Keratinocyte (primary cell): Measurements from ENCODE around the gene SP4. TPM values are rescaled to one million over a fixed set of nuclear protein-coding genes. Genes with fewer than 3 reads are reported as not detected.

Experiments
- DNase-seq: peaks from one replicate; pipeline ENCODE4 v3.0.0-alpha.2; 2011; ENCODE audit warnings: low read depth, missing footprints, low spot score
- FAIRE-seq: peaks from 2 replicates; lab custom pipeline; 2011; peaks lifted over from hg19 to GRCh38; lab: Jason Lieb, UNC
- H2AFZ ChIP-seq: 2 replicates; pipeline ENCODE4 v1.6.0; 2012; ENCODE audit warnings: low read length, control low read depth, inconsistent platforms; ENCODE audit not compliant: control insufficient read depth
- H3K27ac ChIP-seq: 2 replicates; pipeline ENCODE4 v1.5.1; 2011; ENCODE audit warnings: low read length; ENCODE audit not compliant: control insufficient read depth, insufficient read depth
- H3K27me3 ChIP-seq: 3 replicates; pipeline ENCODE4 v1.6.0; 2011; ENCODE audit warnings: low read length; ENCODE audit not compliant: control insufficient read depth, insufficient read depth; ENCODE audit errors: extremely low read depth
- H3K36me3 ChIP-seq, 2 experiments: 2 replicates in 1 of 2; 3 replicates in 1 of 2; pipeline ENCODE4 v1.5.1; 2011; ENCODE audit warnings: low read length in 2 of 2, mild to moderate bottlenecking in 1 of 2; ENCODE audit not compliant: control insufficient read depth in 2 of 2, insufficient read depth in 2 of 2; ENCODE audit errors: extremely low read depth in 1 of 2
- H3K4me1 ChIP-seq: 3 replicates; pipeline ENCODE4 v1.5.1; 2011; ENCODE audit warnings: low read length; ENCODE audit not compliant: control insufficient read depth, insufficient read depth; ENCODE audit errors: extremely low read depth
- H3K4me2 ChIP-seq: 3 replicates; pipeline ENCODE4 v1.6.0; 2011; ENCODE audit warnings: low read depth, low read length; ENCODE audit not compliant: control insufficient read depth, insufficient read depth; ENCODE audit errors: extremely low read depth
- H3K4me3 ChIP-seq, 3 experiments: fragments of 200-600 bp in 1 of 3; sonication (generic) in 1 of 3; 2 replicates in 2 of 3; 3 replicates in 1 of 3; pipeline ENCODE4 v1.5.1; 2011 to 2016; ENCODE audit warnings: low read length in 3 of 3, mild to moderate bottlenecking in 3 of 3, control low read depth in 2 of 3, inconsistent platforms in 1 of 3, low read depth in 1 of 3, mixed read lengths in 1 of 3, mixed run types in 1 of 3, moderate library complexity in 1 of 3; ENCODE audit not compliant: control insufficient read depth in 2 of 3, insufficient read depth in 2 of 3; ENCODE audit errors: extremely low read depth in 1 of 3
- H3K79me2 ChIP-seq: 2 replicates; pipeline ENCODE4 v1.6.0; 2012; ENCODE audit warnings: low read length; ENCODE audit not compliant: control insufficient read depth, insufficient read depth
- H3K9ac ChIP-seq: 3 replicates; pipeline ENCODE4 v1.6.0; 2011; ENCODE audit warnings: low read length; ENCODE audit not compliant: control insufficient read depth, insufficient read depth; ENCODE audit errors: extremely low read depth
- H3K9me1 ChIP-seq: 3 replicates; pipeline ENCODE4 v1.6.0; 2011; ENCODE audit warnings: low read length; ENCODE audit not compliant: control insufficient read depth, insufficient read depth; ENCODE audit errors: extremely low read depth
- H3K9me3 ChIP-seq: 2 replicates; pipeline ENCODE4 v1.5.1; 2012; ENCODE audit warnings: low read depth, low read length; ENCODE audit not compliant: control insufficient read depth
- H4K20me1 ChIP-seq: 3 replicates; pipeline ENCODE4 v1.6.0; 2011; ENCODE audit warnings: low read length; ENCODE audit not compliant: control insufficient read depth, insufficient read depth; ENCODE audit errors: extremely low read depth
- CTCF ChIP-seq, 3 experiments: IDR thresholded peaks in 1 of 3; conservative IDR thresholded peaks in 1 of 3; optimal IDR thresholded peaks in 1 of 3; 2 replicates in 2 of 3; 3 replicates in 1 of 3; pipeline versions ENCODE3 to v1.5.1; 2011; ENCODE audit warnings: low read length in 3 of 3, mild to moderate bottlenecking in 3 of 3, moderate library complexity in 2 of 3, control low read depth in 1 of 3, inconsistent platforms in 1 of 3; ENCODE audit not compliant: insufficient read depth in 2 of 3; ENCODE audit errors: extremely low read depth in 1 of 3
- EZH2 ChIP-seq: IDR thresholded peaks from one replicate; pipeline ENCODE4 v1.6.1; 2012; ENCODE audit warnings: inconsistent platforms, mild to moderate bottlenecking, low read length, moderate library complexity
- dilution Hi-C: fragments of 300-500 bp; cut with MboI; formaldehyde crosslinking; loops from one replicate; pipeline ENCODE4 v1.7.0; 2020; ENCODE audit warnings: low sequenced_read_pairs; ENCODE audit not compliant: extremely low pct_ligation_motif_present
- polyA plus RNA-seq, 5 experiments: library from polyadenylated mRNA; depleted of rRNA in 3 of 5; stranded (reverse) in 3 of 5; stranded (forward) in 1 of 5; unstranded in 1 of 5; fragments of >200 nt; gene quantifications; 1 replicate in 1 of 5; 2 replicates in 3 of 5; 3 replicates in 1 of 5; pipeline versions ENCODE4 v1.2.1 to v1.2.3, GENCODE V29; 2011 to 2012; ENCODE audit warnings: missing spikeins in 2 of 5, low read depth in 1 of 5, low replicate concordance in 1 of 5

SP4 gene
- polyA plus RNA-seq, 1 donor (not counting 4 experiments of a cell fraction or from before 2014, with no cell fraction given): 1.5 TPM

GRCh38 chr7:21507627-21508343 lies 79.9 kb downstream of the SP4 start:
- Histone ChIP-seq H4K20me1 (no peaks in the 10 kb centered on the region), H3K4me1 (no peaks in the 10 kb centered on the region), H3K9ac (no peak overlapping the region), H3K79me2 (no peaks in the 10 kb centered on the region), H3K27ac (no peak overlapping the region), H2AFZ (no peak overlapping the region), H3K36me3 (no peaks in the 10 kb centered on the region), H3K4me2 (no peak overlapping the region), H3K27me3 (no peaks in the 10 kb centered on the region), H3K4me3 (no peak overlapping the region), H3K9me1 (no peaks in the 10 kb centered on the region), H3K9me3 (no peaks in the 10 kb centered on the region)
- no peak for DNase-seq
- dilution Hi-C loops: no loop called here
- peak; percentile 79 for FAIRE-seq
- TF ChIP-seq CTCF (optimal IDR thresholded peaks at IDR 0.05 in 1 of 3, IDR thresholded peaks at IDR 0.05 in 1 of 3, conservative IDR thresholded peaks at IDR 0.05 in 1 of 3; ENCODE audit: extremely low read depth in 1 of 3, insufficient read depth in 2 of 3, low read length in 3 of 3) (peak; percentile 71 to 82 (median 80)), EZH2 (no peak)

- TF ChIP-seq EZH2 (no peak), CTCF (optimal IDR thresholded peaks at IDR 0.05 in 1 of 3, IDR thresholded peaks at IDR 0.05 in 1 of 3, conservative IDR thresholded peaks at IDR 0.05 in 1 of 3; ENCODE audit: extremely low read depth in 1 of 3, insufficient read depth in 2 of 3, low read length in 3 of 3) (no peak)
- Histone ChIP-seq H3K9ac (no peak overlapping the region), H3K27me3 (no peaks in the 10 kb centered on the region), H3K36me3 (no peaks in the 10 kb centered on the region), H3K27ac (no peak overlapping the region), H4K20me1 (no peaks in the 10 kb centered on the region), H2AFZ (no peak overlapping the region), H3K4me2 (no peak overlapping the region), H3K9me3 (no peaks in the 10 kb centered on the region), H3K9me1 (no peaks in the 10 kb centered on the region), H3K4me1 (no peaks in the 10 kb centered on the region), H3K4me3 (no peak overlapping the region), H3K79me2 (no peaks in the 10 kb centered on the region)
- dilution Hi-C loops: no loop called here
- DNase-seq (no peak), FAIRE-seq (no peak)
Observed at GRCh38 chr7:21508538-21508937, 80.7 kb downstream of the SP4 start.
